ENCODE measurements around the gene UBA52.

GRCh38 chr19:18541258-18541991 lies 30.2 kb upstream of the UBA52 start:
- TF ChIP-seq CTCF (IDR thresholded peaks at IDR 0.05) (no peak), EZH2phosphoT487 (IDR thresholded peaks at IDR 0.05) (no peak)
